Activated CD8-positive, alpha-beta T cell treated with anti-CD3 and anti-CD28 coated beads, Interleukin-2, amount 10 ng/mL, durations not matched to agents 7 days and 5 days (primary cell): ENCODE measurements around the gene TMEM30B. TPM values are rescaled to one million over a fixed set of nuclear protein-coding genes. Genes with fewer than 3 reads are reported as not detected.

Source experiments
- ATAC-seq: fragments of 150-1000 bp; cut with Tn5 transposase; one replicate; pipeline ENCODE4 v1.10.0; 2021; ENCODE audit warnings: moderate library complexity
- CTCF ChIA-PET: fragments of 350-600 bp; sonication (Branson Sonifier 250); formaldehyde crosslinking; loops from one replicate; lab custom pipeline; 2021; ENCODE audit warnings: antibody characterized with exemption; lab: Charles Lee
- POLR2A ChIA-PET: fragments of 350-600 bp; sonication (Branson Sonifier 250); formaldehyde crosslinking; loops from one replicate; lab custom pipeline; 2021; ENCODE audit warnings: antibody characterized with exemption; lab: Charles Lee
- DNase-seq: peaks from one replicate; pipeline ENCODE4 v3.0.0-alpha.2; 2020
- H3K27ac Mint-ChIP-seq: one replicate; pipeline ENCODE4 v1.8.0; 2021; ENCODE audit warnings: mild to moderate bottlenecking, mixed read lengths
- H3K27me3 Mint-ChIP-seq: one replicate; pipeline ENCODE4 v1.8.0; 2021; ENCODE audit warnings: low read depth, mixed read lengths
- H3K36me3 Mint-ChIP-seq: one replicate; pipeline ENCODE4 v1.8.0; 2021; ENCODE audit warnings: low read depth, mixed read lengths
- H3K4me1 Mint-ChIP-seq: one replicate; pipeline ENCODE4 v1.8.0; 2021; ENCODE audit warnings: low read depth, mixed read lengths
- H3K4me3 Mint-ChIP-seq: one replicate; pipeline ENCODE4 v1.8.0; 2021; ENCODE audit warnings: mild to moderate bottlenecking, mixed read lengths
- H3K9me3 Mint-ChIP-seq: one replicate; pipeline ENCODE4 v1.8.0; 2022; ENCODE audit warnings: mixed read lengths; ENCODE audit not compliant: insufficient read depth
- total RNA-seq, 2 experiments: library from RNA; stranded (reverse); gene quantifications; one replicate each; pipeline ENCODE4 v1.2.3, GENCODE V29; 2021

The TMEM30B gene
- total RNA-seq, 2 experiments from 2014 or later, result 0.52 to 0.66 TPM

- Mint-ChIP-seq H3K9me3 (no peaks in the 10 kb centered on the region), H3K27ac (no peak overlapping the region), H3K4me1 (peaks cover 7% of the 10 kb centered on the region), H3K36me3 (no peaks in the 10 kb centered on the region), H3K4me3 (no peak overlapping the region), H3K27me3 (peaks cover 46% of the 10 kb centered on the region)
- ATAC-seq, result no peak
- DNase-seq, result no peak
- CTCF ChIA-PET, result interaction anchor here (0.6 to 7.4 kb wide), 21 partner anchors 7 to 858 kb away, joined by 3 to 94 read pairs (median 3); partner anchors contain the start of gene TMEM30B
- POLR2A ChIA-PET, result no interaction called here
Observed at GRCh38 chr14:61268812-61269211, 12.3 kb downstream of the TMEM30B start.

GRCh38 chr14:61266891-61267740, 14.0 kb downstream of the TMEM30B start:
- no peak for ATAC-seq
- no peak overlapping the region for H3K27ac Mint-ChIP-seq
- no peak overlapping the region for H3K4me3 Mint-ChIP-seq
- no peaks in the 10 kb centered on the region for H3K36me3 Mint-ChIP-seq
- no peak for DNase-seq
- CTCF ChIA-PET, result interaction anchor here (1.0 to 7.4 kb wide), 4 partner anchors 14 to 570 kb away, joined by 3 to 94 read pairs (median 8); partner anchors contain the start of gene TMEM30B
- peaks cover 7% of the 10 kb centered on the region for H3K4me1 Mint-ChIP-seq
- H3K9me3 Mint-ChIP-seq, result no peaks in the 10 kb centered on the region
- POLR2A ChIA-PET, result no interaction called here
- peaks cover 50% of the 10 kb centered on the region for H3K27me3 Mint-ChIP-seq

GRCh38 chr14:61266436-61266835, 14.7 kb downstream of the TMEM30B start:
- Mint-ChIP-seq H3K9me3 (no peaks in the 10 kb centered on the region), H3K36me3 (no peaks in the 10 kb centered on the region), H3K4me3 (no peak overlapping the region), H3K4me1 (peaks cover 7% of the 10 kb centered on the region), H3K27me3 (peaks cover 49% of the 10 kb centered on the region), H3K27ac (no peak overlapping the region)
- ChIA-PET CTCF (interaction anchor here (1.5 to 7.4 kb wide), 2 partner anchors 13 to 16 kb away, joined by 4 to 94 read pairs; partner anchors contain the start of gene TMEM30B), POLR2A (no interaction called here)
- no peak for DNase-seq
- no peak for ATAC-seq

GRCh38 chr14:61264651-61265050, 16.5 kb downstream of the TMEM30B start:
- no peak for DNase-seq
- peaks cover 51% of the 10 kb centered on the region for H3K27me3 Mint-ChIP-seq
- ChIA-PET POLR2A (no interaction called here), CTCF (interaction anchor here (1.7 kb wide), 1 partner anchor 573 kb away, joined by 7 read pairs; no protein-coding TSS in a partner anchor)
- ATAC-seq, result no peak
- H3K9me3 Mint-ChIP-seq, result no peaks in the 10 kb centered on the region
- no peak overlapping the region for H3K4me3 Mint-ChIP-seq
- H3K27ac Mint-ChIP-seq, result no peak overlapping the region
- peaks cover 3% of the 10 kb centered on the region for H3K4me1 Mint-ChIP-seq
- no peaks in the 10 kb centered on the region for H3K36me3 Mint-ChIP-seq

- no peak overlapping the region for H3K4me3 Mint-ChIP-seq
- ATAC-seq (no peak), DNase-seq (no peak)
- H3K27ac Mint-ChIP-seq, result no peak overlapping the region
- H3K9me3 Mint-ChIP-seq, result no peaks in the 10 kb centered on the region
- H3K4me1 Mint-ChIP-seq, result no peaks in the 10 kb centered on the region
- peaks cover 54% of the 10 kb centered on the region for H3K27me3 Mint-ChIP-seq
- CTCF ChIA-PET, result interaction anchor here (0.7 to 1.7 kb wide), 2 partner anchors 10 to 573 kb away, joined by 3 to 7 read pairs; no protein-coding TSS in a partner anchor
- H3K36me3 Mint-ChIP-seq, result no peaks in the 10 kb centered on the region
- POLR2A ChIA-PET, result no interaction called here
Observed at GRCh38 chr14:61264010-61264571, 17.0 kb downstream of the TMEM30B start.

GRCh38 chr14:61262082-61262481, 19.1 kb downstream of the TMEM30B start:
- Mint-ChIP-seq H3K27ac (no peak overlapping the region), H3K9me3 (no peaks in the 10 kb centered on the region), H3K4me1 (no peaks in the 10 kb centered on the region), H3K4me3 (no peak overlapping the region), H3K36me3 (no peaks in the 10 kb centered on the region), H3K27me3 (peaks cover 51% of the 10 kb centered on the region)
- ChIA-PET CTCF (interaction anchor here (1.8 kb wide), 1 partner anchor 8 kb away, joined by 9 read pairs; no protein-coding TSS in a partner anchor), POLR2A (interaction anchor here (1.1 kb wide), 1 partner anchor 19 kb away, joined by 3 read pairs; no protein-coding TSS in a partner anchor)
- no peak for ATAC-seq
- DNase-seq, result no peak

GRCh38 chr14:61260939-61261776, 20.0 kb downstream of the TMEM30B start:
- peaks cover 48% of the 10 kb centered on the region for H3K27me3 Mint-ChIP-seq
- CTCF ChIA-PET, result interaction anchor here (0.8 to 1.8 kb wide), 3 partner anchors 8 to 338 kb away, joined by 3 to 9 read pairs (median 3); no protein-coding TSS in a partner anchor

GRCh38 chr14:61258985-61259384, 22.2 kb downstream of the TMEM30B start:
- POLR2A ChIA-PET, result no interaction called here
- no peak for ATAC-seq

More at GRCh38 chr14:61260939-61261776, 20.0 kb downstream of the TMEM30B start:
- Mint-ChIP-seq H3K9me3 (no peaks in the 10 kb centered on the region), H3K36me3 (no peaks in the 10 kb centered on the region), H3K4me1 (no peaks in the 10 kb centered on the region), H3K4me3 (no peak overlapping the region), H3K27ac (no peak overlapping the region)
- DNase-seq, result no peak
- POLR2A ChIA-PET, result interaction anchor here (0.8 kb wide), 1 partner anchor 32 kb away, joined by 4 read pairs; no protein-coding TSS in a partner anchor
- ATAC-seq, result no peak

GRCh38 chr14:61257469-61258057, 23.6 kb downstream of the TMEM30B start:
- Mint-ChIP-seq H3K27ac (no peak overlapping the region), H3K4me3 (no peak overlapping the region), H3K9me3 (no peaks in the 10 kb centered on the region), H3K27me3 (peaks cover 33% of the 10 kb centered on the region), H3K4me1 (no peaks in the 10 kb centered on the region), H3K36me3 (no peaks in the 10 kb centered on the region)
- DNase-seq (no peak), ATAC-seq (no peak)
- ChIA-PET POLR2A (no interaction called here), CTCF (interaction anchor here (1.2 to 1.4 kb wide), 2 partner anchors 12 to 633 kb away, joined by 3 to 6 read pairs; no protein-coding TSS in a partner anchor)

More at GRCh38 chr14:61258985-61259384, 22.2 kb downstream of the TMEM30B start:
- no peaks in the 10 kb centered on the region for H3K36me3 Mint-ChIP-seq
- DNase-seq, result no peak
- no peaks in the 10 kb centered on the region for H3K4me1 Mint-ChIP-seq
- H3K27ac Mint-ChIP-seq, result no peak overlapping the region
- H3K4me3 Mint-ChIP-seq, result no peak overlapping the region
- no peaks in the 10 kb centered on the region for H3K9me3 Mint-ChIP-seq
- peaks cover 41% of the 10 kb centered on the region for H3K27me3 Mint-ChIP-seq
- CTCF ChIA-PET, result interaction anchor here (1.0 to 1.1 kb wide), 2 partner anchors 10 to 634 kb away, joined by 3 to 4 read pairs; no protein-coding TSS in a partner anchor

- Mint-ChIP-seq H3K36me3 (no peaks in the 10 kb centered on the region), H3K27me3 (peaks cover 32% of the 10 kb centered on the region), H3K4me3 (no peak overlapping the region), H3K9me3 (no peaks in the 10 kb centered on the region), H3K4me1 (no peaks in the 10 kb centered on the region), H3K27ac (no peak overlapping the region)
- no peak for DNase-seq
- ChIA-PET POLR2A (no interaction called here), CTCF (interaction anchor here (1.2 to 1.4 kb wide), 2 partner anchors 12 to 633 kb away, joined by 3 to 6 read pairs; no protein-coding TSS in a partner anchor)
- no peak for ATAC-seq
Observed at GRCh38 chr14:61256826-61257468, 24.2 kb downstream of the TMEM30B start.
